ENCODE results near the gene PDPN. TPM values are rescaled to one million over a fixed set of nuclear protein-coding genes. Genes with fewer than 3 reads are reported as not detected.

The PDPN gene
- total RNA-seq, 1 donor from 2014 or later: 8.5 TPM

GRCh38 chr1:13607002-13607401 is 23.4 kb downstream of the PDPN start:
- Histone ChIP-seq H3K4me1 (no peaks in the 10 kb centered on the region), H3K4me3 (no peak overlapping the region), H3K9me3 (no peaks in the 10 kb centered on the region), H3K27ac (no peak overlapping the region), H3K36me3 (no peaks in the 10 kb centered on the region), H3K27me3 (no peaks in the 10 kb centered on the region)
- no peak for TF ChIP-seq CTCF (IDR thresholded peaks at IDR 0.05)
- no peak for DNase-seq (ENCODE audit: low spot score in 2 of 2)
- intact Hi-C loops (cut with DNase I): no loop called here

- Histone ChIP-seq H3K9me3 (no peaks in the 10 kb centered on the region), H3K27ac (no peak overlapping the region), H3K4me3 (no peak overlapping the region), H3K36me3 (no peaks in the 10 kb centered on the region), H3K27me3 (no peaks in the 10 kb centered on the region), H3K4me1 (no peaks in the 10 kb centered on the region)
- no peak for TF ChIP-seq CTCF (IDR thresholded peaks at IDR 0.05)
- no peak for DNase-seq (ENCODE audit: low spot score in 2 of 2)
- intact Hi-C loops (cut with DNase I): no loop called here
Measured at GRCh38 chr1:13616234-13616633, 32.6 kb downstream of the PDPN start.

- Histone ChIP-seq H3K36me3 (no peaks in the 10 kb centered on the region), H3K27me3 (no peaks in the 10 kb centered on the region), H3K4me1 (no peaks in the 10 kb centered on the region), H3K4me3 (no peak overlapping the region), H3K9me3 (no peaks in the 10 kb centered on the region), H3K27ac (no peak overlapping the region)
- TF ChIP-seq CTCF (IDR thresholded peaks at IDR 0.05): no peak
- intact Hi-C loops (cut with DNase I): no loop called here
- no peak for DNase-seq (ENCODE audit: low spot score in 2 of 2)
Measured at GRCh38 chr1:13617108-13617507, 33.5 kb downstream of the PDPN start.

- Histone ChIP-seq H3K9me3 (no peaks in the 10 kb centered on the region), H3K4me3 (no peak overlapping the region), H3K36me3 (no peaks in the 10 kb centered on the region), H3K4me1 (no peaks in the 10 kb centered on the region), H3K27ac (no peak overlapping the region), H3K27me3 (no peaks in the 10 kb centered on the region)
- no peak for TF ChIP-seq CTCF (IDR thresholded peaks at IDR 0.05)
- intact Hi-C loops (cut with DNase I): no loop called here
- DNase-seq (ENCODE audit: low spot score in 2 of 2): no peak
Measured at GRCh38 chr1:13617773-13618172, 34.1 kb downstream of the PDPN start.

- H3K4me1 ChIP-seq: no peaks in the 10 kb centered on the region
- no peak for TF ChIP-seq CTCF (IDR thresholded peaks at IDR 0.05)
- H3K9me3 ChIP-seq: no peaks in the 10 kb centered on the region
- peak overlapping the region in 1 of 2 donors; percentile 34 for H3K27ac ChIP-seq
- H3K4me3 ChIP-seq: no peak overlapping the region
- intact Hi-C loops (cut with DNase I): no loop called here
- no peak for DNase-seq (ENCODE audit: low spot score in 2 of 2)
- no peaks in the 10 kb centered on the region for H3K36me3 ChIP-seq
- no peaks in the 10 kb centered on the region for H3K27me3 ChIP-seq
Measured at GRCh38 chr1:13618483-13618882, 34.9 kb downstream of the PDPN start.

- Histone ChIP-seq H3K27ac (peak overlapping the region in 1 of 2 donors; percentile 50), H3K4me3 (no peak overlapping the region), H3K36me3 (no peaks in the 10 kb centered on the region), H3K9me3 (no peaks in the 10 kb centered on the region), H3K4me1 (no peaks in the 10 kb centered on the region), H3K27me3 (no peaks in the 10 kb centered on the region)
- no peak for TF ChIP-seq CTCF (IDR thresholded peaks at IDR 0.05)
- intact Hi-C loops (cut with DNase I): no loop called here
- no peak for DNase-seq (ENCODE audit: low spot score in 2 of 2)
Measured at GRCh38 chr1:13619909-13620308, 36.3 kb downstream of the PDPN start.

All from ascending aorta (tissue), 2 donors.